Esophagus muscularis mucosa (tissue), 4 donors: Measurements from ENCODE around the gene DNM1. TPM values are rescaled to one million over a fixed set of nuclear protein-coding genes. Genes with fewer than 3 reads are reported as not detected.

Source experiments
- DNase-seq: peaks from one replicate; pipeline ENCODE4 v3.0.0-alpha.2; 2017; ENCODE audit errors: extremely low spot score
- H3K27ac ChIP-seq, 4 donors: fragments of 200-600 bp; sonication (generic); replicated peaks in 1 of 4; 1 replicate in 3 of 4; 2 replicates in 1 of 4; pipeline ENCODE4 v1.5.1; 2016 to 2019; ENCODE audit warnings: mild to moderate bottlenecking in 1 of 4
- H3K27me3 ChIP-seq, 4 donors: fragments of 200-600 bp; sonication (generic); one replicate each; pipeline versions ENCODE4 v1.5.1 to v1.6.0; 2016 to 2019
- H3K36me3 ChIP-seq, 4 donors: fragments of 200-600 bp; sonication (generic); one replicate each; pipeline ENCODE4 v1.5.1; 2016 to 2019
- H3K4me1 ChIP-seq, 4 donors: fragments of 200-600 bp; sonication (generic); one replicate each; pipeline ENCODE4 v1.5.1; 2016 to 2019
- H3K4me3 ChIP-seq, 4 donors: fragments of 200-600 bp; sonication (generic); 1 replicate in 2 of 4; 2 replicates in 2 of 4; pipeline ENCODE4 v1.5.1; 2016 to 2019; ENCODE audit warnings: mild to moderate bottlenecking in 4 of 4, moderate library complexity in 1 of 4
- H3K9me3 ChIP-seq, 4 donors: fragments of 200-600 bp; sonication (generic); 1 replicate in 3 of 4; 2 replicates in 1 of 4; pipeline ENCODE4 v1.5.1; 2016 to 2019
- CTCF ChIP-seq, 3 experiments: fragments of 200-600 bp in 2 of 3; fragments of 450-650 bp in 1 of 3; sonication (generic) in 2 of 3; IDR thresholded peaks; one replicate each; pipeline ENCODE4 v1.5.1; 2017 to 2019; ENCODE audit warnings: antibody characterized with exemption in 3 of 3, mild to moderate bottlenecking in 2 of 3, moderate library complexity in 1 of 3
- EP300 ChIP-seq: sonication (generic); formaldehyde crosslinking; IDR thresholded peaks from one replicate; pipeline ENCODE4 v1.6.1; 2017; ENCODE audit warnings: antibody characterized with exemption
- POLR2A ChIP-seq: fragments of 450-650 bp; IDR thresholded peaks from one replicate; pipeline ENCODE4 v1.6.1; 2017; ENCODE audit warnings: antibody characterized with exemption, moderate library complexity, mild to moderate bottlenecking, low read depth
- POLR2AphosphoS5 ChIP-seq, 2 donors: sonication (generic); formaldehyde crosslinking; IDR thresholded peaks; one replicate each; pipeline ENCODE4 v1.6.1; 2017; ENCODE audit warnings: antibody characterized with exemption in 2 of 2
- WGBS: methylation state at CpG from one replicate; pipeline ENCODE4 v1.1.5; 2018; 5-methylcytosine and 5-hydroxymethylcytosine counted together
- intact Hi-C: fragments of 100-400 bp; cut with DNase I; formaldehyde crosslinking; loops from one replicate; pipeline ENCODE4 v1.15.1; 2023
- total RNA-seq, 4 donors: library from RNA; depleted of rRNA; stranded (reverse); fragments of >200 nt; gene quantifications; one replicate each; pipeline versions ENCODE4 v1.1.0 to v1.2.1, GENCODE V29; 2016

The DNM1 gene
- total RNA-seq, 4 donors from 2014 or later, result 10.9 to 27.0 (median 16.8) TPM

- 86% methylated on average over 14 of the region's 16 CpGs for WGBS
- Histone ChIP-seq H3K27ac (peak overlapping the region; percentile 19 to 72 (median 54)), H3K27me3 (no peaks in the 10 kb centered on the region)
These were observed 13.8 kb downstream of the DNM1 start for GRCh38 chr9:128216781-128217553.

GRCh38 chr9:128218172-128218517 is 15.0 kb downstream of the DNM1 start:
- TF ChIP-seq EP300, result no peak
- WGBS, result 67% methylated on average over 11 of the region's 11 CpGs
- Histone ChIP-seq H3K27me3 (no peaks in the 10 kb centered on the region), H3K9me3 (no peaks in the 10 kb centered on the region), H3K36me3 (peaks cover 0 to 17% (median 0%) of the 10 kb centered on the region in 4 donors), H3K4me1 (peaks cover 16 to 43% (median 32%) of the 10 kb centered on the region in 4 donors), H3K4me3 (peak overlapping the region; percentile 47 to 61 (median 52)), H3K27ac (peak overlapping the region; percentile 49 to 75 (median 62))
- intact Hi-C loops, result no loop called here
- DNase-seq, result no peak

More at GRCh38 chr9:128216781-128217553, 13.8 kb downstream of the DNM1 start:
- Histone ChIP-seq H3K9me3 (no peaks in the 10 kb centered on the region), H3K4me1 (peaks cover 16 to 43% (median 32%) of the 10 kb centered on the region in 4 donors), H3K4me3 (no peak overlapping the region), H3K36me3 (peaks cover 0 to 5% (median 0%) of the 10 kb centered on the region in 4 donors)
- no peak for TF ChIP-seq POLR2A
- no peak for TF ChIP-seq POLR2AphosphoS5 (IDR thresholded peaks at IDR 0.05)
- no peak for TF ChIP-seq CTCF (IDR thresholded peaks at IDR 0.05)
- TF ChIP-seq EP300, result no peak
- intact Hi-C loops, result no loop called here
- DNase-seq, result no peak

- peak overlapping the region; percentile 49 to 75 (median 62) for H3K27ac ChIP-seq
- intact Hi-C loops, result no loop called here
- H3K9me3 ChIP-seq, result no peaks in the 10 kb centered on the region
- TF ChIP-seq CTCF (IDR thresholded peaks at IDR 0.05) (no peak), POLR2AphosphoS5 (IDR thresholded peaks at IDR 0.05) (peak; percentile 72 to 78), EP300 (no peak), POLR2A (no peak)
- no peaks in the 10 kb centered on the region for H3K27me3 ChIP-seq
- 26% methylated on average over 42 of the region's 47 CpGs for WGBS
- peak; percentile 99 for DNase-seq
- peaks cover 0 to 21% (median 0%) of the 10 kb centered on the region in 4 donors for H3K36me3 ChIP-seq
- peaks cover 16 to 43% (median 32%) of the 10 kb centered on the region in 4 donors for H3K4me1 ChIP-seq
- peak overlapping the region; percentile 47 to 61 (median 52) for H3K4me3 ChIP-seq
These were observed 15.6 kb downstream of the DNM1 start for GRCh38 chr9:128218518-128219389.

GRCh38 chr9:128219831-128220230 is 16.7 kb downstream of the DNM1 start:
- intact Hi-C loops, result no loop called here
- 83% methylated on average over 8 of the region's 9 CpGs for WGBS
- no peak for DNase-seq
- Histone ChIP-seq H3K27me3 (no peaks in the 10 kb centered on the region), H3K4me3 (no peak overlapping the region), H3K9me3 (no peaks in the 10 kb centered on the region), H3K4me1 (peaks cover 16 to 43% (median 32%) of the 10 kb centered on the region in 4 donors), H3K36me3 (peaks cover 0 to 27% (median 4%) of the 10 kb centered on the region in 4 donors), H3K27ac (no peak overlapping the region)
- TF ChIP-seq EP300 (no peak), CTCF (IDR thresholded peaks at IDR 0.05) (no peak), POLR2AphosphoS5 (IDR thresholded peaks at IDR 0.05) (no peak), POLR2A (no peak)

GRCh38 chr9:128222026-128222425 is 18.8 kb downstream of the DNM1 start:
- Histone ChIP-seq H3K4me1 (peaks cover 10 to 22% (median 19%) of the 10 kb centered on the region in 4 donors), H3K4me3 (no peak overlapping the region), H3K27ac (no peak overlapping the region), H3K27me3 (no peaks in the 10 kb centered on the region), H3K36me3 (peaks cover 0 to 27% (median 4%) of the 10 kb centered on the region in 4 donors), H3K9me3 (no peaks in the 10 kb centered on the region)
- TF ChIP-seq POLR2A (no peak), POLR2AphosphoS5 (IDR thresholded peaks at IDR 0.05) (no peak), EP300 (no peak), CTCF (IDR thresholded peaks at IDR 0.05) (no peak)
- WGBS, result 92% methylated on average over 9 of the region's 10 CpGs
- no peak for DNase-seq
- intact Hi-C loops, result no loop called here
